ENCODE results near the gene LENG9. TPM values are rescaled to one million over a fixed set of nuclear protein-coding genes. Genes with fewer than 3 reads are reported as not detected.
A peak's percentile ranks its signal among the peaks of the same experiment; 100 is the strongest.

LENG9 gene
- total RNA-seq, 1 donor from 2014 or later, result 1.7 TPM

- Histone ChIP-seq H3K4me1 (peaks cover 33% of the 10 kb centered on the region), H3K27me3 (ENCODE audit: low read depth) (peaks cover 99% of the 10 kb centered on the region), H3K9me3 (replicated peaks) (no peaks in the 10 kb centered on the region), H3K4me3 (no peak overlapping the region), H3K27ac (replicated peaks) (peak overlapping the region; percentile 75), H3K36me3 (no peaks in the 10 kb centered on the region)
- DNase-seq, result no peak
- TF ChIP-seq, protein P1, sequence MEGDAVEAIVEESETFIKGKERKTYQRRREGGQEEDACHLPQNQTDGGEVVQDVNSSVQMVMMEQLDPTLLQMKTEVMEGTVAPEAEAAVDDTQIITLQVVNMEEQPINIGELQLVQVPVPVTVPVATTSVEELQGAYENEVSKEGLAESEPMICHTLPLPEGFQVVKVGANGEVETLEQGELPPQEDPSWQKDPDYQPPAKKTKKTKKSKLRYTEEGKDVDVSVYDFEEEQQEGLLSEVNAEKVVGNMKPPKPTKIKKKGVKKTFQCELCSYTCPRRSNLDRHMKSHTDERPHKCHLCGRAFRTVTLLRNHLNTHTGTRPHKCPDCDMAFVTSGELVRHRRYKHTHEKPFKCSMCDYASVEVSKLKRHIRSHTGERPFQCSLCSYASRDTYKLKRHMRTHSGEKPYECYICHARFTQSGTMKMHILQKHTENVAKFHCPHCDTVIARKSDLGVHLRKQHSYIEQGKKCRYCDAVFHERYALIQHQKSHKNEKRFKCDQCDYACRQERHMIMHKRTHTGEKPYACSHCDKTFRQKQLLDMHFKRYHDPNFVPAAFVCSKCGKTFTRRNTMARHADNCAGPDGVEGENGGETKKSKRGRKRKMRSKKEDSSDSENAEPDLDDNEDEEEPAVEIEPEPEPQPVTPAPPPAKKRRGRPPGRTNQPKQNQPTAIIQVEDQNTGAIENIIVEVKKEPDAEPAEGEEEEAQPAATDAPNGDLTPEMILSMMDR (IDR thresholded peaks at IDR 0.05; ENCODE audit: borderline replicate concordance), result no peak
- intact Hi-C loops (cut with micrococcal nuclease), result no loop called here
Observed at GRCh38 chr19:54421521-54421920, 42.1 kb downstream of the LENG9 start.

DNA sequence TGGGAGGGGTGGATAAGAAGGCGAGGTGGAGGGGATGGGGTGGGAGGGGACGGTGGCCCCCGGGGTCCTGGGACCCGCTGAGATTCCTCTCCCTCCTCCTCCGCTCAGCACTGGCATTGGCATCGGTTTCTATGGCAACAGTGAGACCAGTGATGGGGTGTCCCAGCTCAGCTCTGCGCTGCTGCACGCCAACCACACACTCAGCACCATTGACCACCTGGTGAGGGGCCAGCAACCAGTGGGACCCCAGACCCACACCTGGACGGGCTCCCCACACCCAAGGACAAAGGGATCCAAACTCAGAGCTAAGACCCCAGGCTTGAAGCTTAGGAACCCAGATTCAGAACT lies 42.4 kb downstream of the LENG9 start:
- Histone ChIP-seq H3K9me3 (replicated peaks) (no peaks in the 10 kb centered on the region), H3K4me1 (peaks cover 36% of the 10 kb centered on the region), H3K27me3 (ENCODE audit: low read depth) (peaks cover 99% of the 10 kb centered on the region), H3K4me3 (no peak overlapping the region), H3K27ac (replicated peaks) (peak overlapping the region; percentile 75), H3K36me3 (no peaks in the 10 kb centered on the region)
- no peak for DNase-seq
- intact Hi-C loops (cut with micrococcal nuclease), result no loop called here
- TF ChIP-seq, protein P1 (IDR thresholded peaks at IDR 0.05; ENCODE audit: borderline replicate concordance), result no peak

GRCh38 chr19:54420383-54421168 lies 43.0 kb downstream of the LENG9 start:
- peak overlapping the region; percentile 49 for H3K4me3 ChIP-seq

DNA sequence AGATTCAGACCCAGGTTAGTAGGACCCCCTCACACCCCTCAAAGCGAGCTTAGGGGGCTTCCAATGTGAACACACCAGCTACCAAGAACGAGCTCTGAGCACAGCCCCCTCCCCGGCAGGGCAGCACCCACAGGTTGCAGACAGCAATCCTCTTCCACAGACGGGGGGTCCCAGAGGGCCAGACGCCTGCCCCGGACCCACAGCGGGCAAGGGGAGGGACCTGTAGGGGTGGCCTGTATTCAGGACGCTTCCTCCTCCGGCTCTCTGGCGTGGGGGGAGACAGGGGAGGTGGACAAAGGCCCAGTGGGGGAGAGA lies 43.6 kb downstream of the LENG9 start:
- Histone ChIP-seq H3K9me3 (replicated peaks) (no peaks in the 10 kb centered on the region), H3K4me3 (peak overlapping the region; percentile 49), H3K27ac (replicated peaks) (peak overlapping the region; percentile 75), H3K27me3 (ENCODE audit: low read depth) (peaks cover 99% of the 10 kb centered on the region), H3K4me1 (peaks cover 44% of the 10 kb centered on the region), H3K36me3 (no peaks in the 10 kb centered on the region)
- TF ChIP-seq, protein P1 (IDR thresholded peaks at IDR 0.05; ENCODE audit: borderline replicate concordance), result no peak
- intact Hi-C loops (cut with micrococcal nuclease), result no loop called here
- DNase-seq, result no peak

More at GRCh38 chr19:54420383-54421168, 43.0 kb downstream of the LENG9 start:
- TF ChIP-seq, protein P1 (IDR thresholded peaks at IDR 0.05; ENCODE audit: borderline replicate concordance), result no peak
- intact Hi-C loops (cut with micrococcal nuclease), result no loop called here
- no peaks in the 10 kb centered on the region for H3K9me3 ChIP-seq (replicated peaks)
- H3K36me3 ChIP-seq, result no peaks in the 10 kb centered on the region
- peak; percentile 55 for DNase-seq
- peak overlapping the region; percentile 75 for H3K27ac ChIP-seq (replicated peaks)
- peaks cover 42% of the 10 kb centered on the region for H3K4me1 ChIP-seq
- H3K27me3 ChIP-seq (ENCODE audit: low read depth), result peaks cover 99% of the 10 kb centered on the region

DNA sequence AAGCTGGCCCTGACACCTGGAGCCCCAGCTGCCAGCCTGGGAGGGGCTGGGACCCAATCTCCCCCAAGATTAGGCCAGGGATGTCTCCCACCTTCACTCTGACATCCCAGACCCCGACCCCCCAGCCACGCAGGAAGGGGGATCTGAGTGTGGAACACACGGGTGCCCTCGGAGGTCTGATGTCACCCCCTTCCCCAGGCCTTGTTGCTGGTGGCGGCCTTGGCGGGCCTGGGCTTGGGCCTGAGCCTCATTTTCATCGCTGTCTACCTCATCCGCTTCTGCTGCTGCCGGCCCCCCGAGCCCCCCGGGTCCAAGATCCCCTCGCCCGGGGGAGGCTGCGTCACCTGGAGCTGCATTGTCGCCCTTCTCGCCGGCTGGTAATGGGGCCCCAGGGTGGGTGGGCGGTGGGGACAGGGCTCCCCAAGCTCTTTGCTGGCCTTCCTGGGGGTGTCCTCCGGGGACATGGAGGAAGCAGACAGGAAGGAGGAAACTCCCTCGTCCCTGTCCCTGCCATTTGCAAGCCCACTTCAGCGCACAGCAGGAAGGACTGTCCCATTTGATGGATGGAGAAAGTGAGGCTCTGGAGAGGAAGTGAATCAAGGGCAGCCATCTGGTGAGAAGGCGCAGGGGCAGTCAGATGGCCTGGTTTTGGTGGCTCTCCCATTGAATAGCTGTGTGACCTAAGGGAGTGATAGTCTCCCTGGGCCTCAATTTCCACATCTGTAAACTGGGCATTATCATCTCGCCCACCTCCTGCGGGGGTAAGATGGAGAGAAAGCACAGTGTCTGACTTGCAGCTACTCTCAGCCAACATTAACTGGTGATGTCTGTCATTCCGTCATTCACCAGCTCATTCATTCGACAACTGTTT lies 44.4 kb downstream of the LENG9 start:
- H3K27me3 ChIP-seq (ENCODE audit: low read depth), result peaks cover 99% of the 10 kb centered on the region
- peak overlapping the region; percentile 75 for H3K27ac ChIP-seq (replicated peaks)
- DNase-seq, result no peak

More for the DNA sequence above, 44.4 kb downstream of the LENG9 start:
- intact Hi-C loops (cut with micrococcal nuclease), result no loop called here
- Histone ChIP-seq H3K9me3 (replicated peaks) (no peaks in the 10 kb centered on the region), H3K4me1 (peaks cover 44% of the 10 kb centered on the region), H3K36me3 (no peaks in the 10 kb centered on the region), H3K4me3 (peak overlapping the region; percentile 23)
- TF ChIP-seq, protein P1 (IDR thresholded peaks at IDR 0.05; ENCODE audit: borderline replicate concordance), result no peak
